Heart left ventricle (tissue), 16 donors: ENCODE measurements around the gene FREM1. TPM values are rescaled to one million over a fixed set of nuclear protein-coding genes. Genes with fewer than 3 reads are reported as not detected.

Experiments
- ATAC-seq, 4 donors: fragments of 200-7000 bp; cut with Tn5 transposase; one replicate each; pipeline ENCODE4 v1.9.1; 2020 to 2022; ENCODE audit warnings: moderate library complexity in 4 of 4, mild to moderate bottlenecking in 3 of 4, moderate number of reproducible peaks in 1 of 4
- DNase-seq, 5 donors: peaks; one replicate each; pipeline ENCODE4 v3.0.0-alpha.2; 2020
- H3K27ac ChIP-seq, 12 donors: fragments of 200-600 bp; sonication (generic) in 4 of 12; one replicate each; pipeline versions ENCODE4 v1.5.0 to v1.8.0; 2016 to 2022; ENCODE audit warnings: mild to moderate bottlenecking in 2 of 12
- H3K27me3 ChIP-seq, 9 donors: fragments of 200-600 bp; sonication (generic) in 2 of 9; one replicate each; pipeline versions ENCODE4 v1.5.1 to v1.8.0; 2016 to 2022; ENCODE audit warnings: mild to moderate bottlenecking in 3 of 9
- H3K36me3 ChIP-seq, 9 donors: fragments of 200-600 bp; sonication (generic) in 2 of 9; one replicate each; pipeline versions ENCODE4 v1.5.0 to v1.8.0; 2018 to 2022; ENCODE audit warnings: mild to moderate bottlenecking in 2 of 9
- H3K4me1 ChIP-seq, 12 donors: fragments of 200-600 bp; sonication (generic) in 4 of 12; one replicate each; pipeline versions ENCODE4 v1.5.0 to v1.8.0; 2016 to 2022; ENCODE audit warnings: mild to moderate bottlenecking in 3 of 12
- H3K4me3 ChIP-seq, 12 donors: fragments of 200-600 bp; sonication (generic) in 4 of 12; one replicate each; pipeline versions ENCODE4 v1.5.0 to v1.8.0; 2017 to 2022; ENCODE audit warnings: mild to moderate bottlenecking in 9 of 12, moderate library complexity in 4 of 12
- H3K9me3 ChIP-seq, 12 donors: fragments of 200-600 bp; sonication (generic) in 4 of 12; one replicate each; pipeline versions ENCODE4 v1.5.0 to v1.8.0; 2016 to 2022; ENCODE audit warnings: mild to moderate bottlenecking in 1 of 12
- CTCF ChIP-seq, 12 donors: fragments of 200-600 bp; sonication (generic) in 4 of 12; IDR thresholded peaks; one replicate each; pipeline versions ENCODE4 v1.5.0 to v1.8.0; 2018 to 2022; ENCODE audit warnings: antibody characterized with exemption in 12 of 12, mild to moderate bottlenecking in 5 of 12
- POLR2A ChIP-seq, 2 donors: fragments of 450-650 bp; IDR thresholded peaks; one replicate each; pipeline ENCODE4 v1.6.1; 2017; ENCODE audit warnings: antibody characterized with exemption in 2 of 2, mild to moderate bottlenecking in 2 of 2, moderate library complexity in 2 of 2
- WGBS, 4 donors: extraction: QIAGEN DNeasy Blood & Tissue Kit in 2 of 4; methylation state at CpG; one replicate each; pipeline versions ENCODE4 v1.1.5 to v1.1.7; 2013 to 2018; 5-methylcytosine and 5-hydroxymethylcytosine counted together
- intact Hi-C, 10 donors: fragments of 100-400 bp; cut with DNase I; formaldehyde crosslinking; loops; one replicate each; pipeline versions ENCODE4 v1.11.1 to v1.14.2; 2022
- polyA plus RNA-seq, 2 donors: library from polyadenylated mRNA; stranded (reverse); fragments of 200-250 nt; gene quantifications; one replicate each; pipeline ENCODE4 v1.2.3, GENCODE V29; 2013
- total RNA-seq, 9 donors: library from RNA; depleted of rRNA in 2 of 9; stranded (reverse); fragments of >200 nt in 2 of 9; fragmentation: NEBNext Ultra II Directional in 3 of 9; extraction: Animal tissue kit (Norgen Biotek cat#: 25700) in 3 of 9; gene quantifications; one replicate each; pipeline versions ENCODE4 v1.1.0 to v1.2.4, GENCODE V29; 2016 to 2023
- donor health status: ischemic (EF 13 %, LVEDD 7.1; RV severe dilation, severe dysfunction).
- donor health status: healthy with polysubstance abuse.
- donor health status: DM: no; HTN: yes; CAD: no.
- donor health status: DM: no; HTN: no; CAD: no.
- donor health status: ischemic (EF 25% LVEDD 6.9; RV normal size, moderate dysfunction).
- donor health status: ischemic (EF 25% LVEDD 5.7; RV mildly dilated, moderate dysfunction).
- donor health status: healthy.
- donor health status: DM: yes; HTN: yes; CAD: no.
- donor health status: ischemic (EF 35%, LVEDD 5.7; RV mildly dilated, moderate dysfunction).
- donor health status: nonischemic (EF 11% LVEDD 7.7; RV severe dilation, severe dysfunction).
- donor health status: DM: yes; HTN: yes; CAD: no.
- donor health status: PGD.
- donor health status: ischemic (EF 29% LVEDD 5.4; RV normal size, mild dysfunction).
- donor health status: nonischemic (EF 23%, LVEDD 6.1; RV moderate dilation, normal function).

FREM1 gene
- total and polyA plus RNA-seq, 11 donors: 0.29 to 6.5 (median 1.9) TPM

GRCh38 chr9:14790628-14791027, 119.6 kb downstream of the FREM1 start:
- 77 to 89% (median 83%) methylated on average over 4 of the region's 4 CpGs for WGBS, 4 donors
- H3K4me1 ChIP-seq: no peaks in the 10 kb centered on the region
- no peak for ATAC-seq
- no peak overlapping the region for H3K4me3 ChIP-seq
- H3K9me3 ChIP-seq: no peaks in the 10 kb centered on the region
- intact Hi-C loops: loop anchor here in 1 of 10 donors (10.0 kb wide), 1 partner anchor 64 kb away; no protein-coding TSS in a partner anchor
- H3K27ac ChIP-seq: no peak overlapping the region
- DNase-seq: no peak
- peaks cover 0 to 24% (median 0%) of the 10 kb centered on the region in 9 donors for H3K36me3 ChIP-seq
- H3K27me3 ChIP-seq: no peaks in the 10 kb centered on the region
- no peak for TF ChIP-seq CTCF (IDR thresholded peaks at IDR 0.05)
- TF ChIP-seq POLR2A (IDR thresholded peaks at IDR 0.05): no peak

- H3K36me3 ChIP-seq: peaks cover 0 to 23% (median 0%) of the 10 kb centered on the region in 9 donors
- H3K4me1 ChIP-seq: no peaks in the 10 kb centered on the region
- no peaks in the 10 kb centered on the region for H3K9me3 ChIP-seq
- H3K4me3 ChIP-seq: no peak overlapping the region
- H3K27ac ChIP-seq: no peak overlapping the region
- no peaks in the 10 kb centered on the region for H3K27me3 ChIP-seq
- WGBS, 4 donors: 75 to 92% (median 82%) methylated on average over 5 of the region's 5 CpGs
- TF ChIP-seq CTCF (IDR thresholded peaks at IDR 0.05): no peak
- no peak for TF ChIP-seq POLR2A (IDR thresholded peaks at IDR 0.05)
- DNase-seq: no peak
- intact Hi-C loops: no loop called here
- ATAC-seq: no peak
Observed at GRCh38 chr9:14788846-14789245, 121.4 kb downstream of the FREM1 start.

GRCh38 chr9:14783358-14783757, 126.9 kb downstream of the FREM1 start:
- Histone ChIP-seq H3K27ac (no peak overlapping the region), H3K36me3 (peaks cover 0 to 17% (median 0%) of the 10 kb centered on the region in 9 donors), H3K9me3 (no peaks in the 10 kb centered on the region), H3K4me1 (peaks cover 0 to 4% (median 0%) of the 10 kb centered on the region in 12 donors), H3K4me3 (no peak overlapping the region), H3K27me3 (no peaks in the 10 kb centered on the region)
- ATAC-seq: no peak
- intact Hi-C loops: no loop called here
- TF ChIP-seq POLR2A (IDR thresholded peaks at IDR 0.05) (no peak), CTCF (IDR thresholded peaks at IDR 0.05) (no peak)
- WGBS, 4 donors: 81 to 96% (median 84%) methylated on average over 4 of the region's 4 CpGs
- no peak for DNase-seq

- DNase-seq (no peak), ATAC-seq (no peak)
- Histone ChIP-seq H3K27me3 (no peaks in the 10 kb centered on the region), H3K27ac (no peak overlapping the region), H3K36me3 (peaks cover 0 to 14% (median 0%) of the 10 kb centered on the region in 9 donors), H3K4me1 (peaks cover 0 to 4% (median 0%) of the 10 kb centered on the region in 12 donors), H3K9me3 (no peaks in the 10 kb centered on the region), H3K4me3 (no peak overlapping the region)
- WGBS, 4 donors: 70 to 79% (median 74%) methylated on average over 8 of the region's 8 CpGs
- intact Hi-C loops: no loop called here
- TF ChIP-seq POLR2A (IDR thresholded peaks at IDR 0.05) (no peak), CTCF (IDR thresholded peaks at IDR 0.05) (no peak)
Observed at GRCh38 chr9:14782286-14783051, 127.8 kb downstream of the FREM1 start.
